Cerebellar nuclear complex (tissue), 1 donor: ENCODE measurements around the gene NUP98.
"Not testable (repeated sequence)": the region's sequence is repeated elsewhere in the genome, so short reads cannot be mapped to it uniquely, and the experiment has no call there.

Source experiments
- DNase-seq, 2 experiments: peaks; one replicate each; lab custom pipeline; 2025; lab: John Stamatoyannopoulos, UW

Gene NUP98

DNA sequence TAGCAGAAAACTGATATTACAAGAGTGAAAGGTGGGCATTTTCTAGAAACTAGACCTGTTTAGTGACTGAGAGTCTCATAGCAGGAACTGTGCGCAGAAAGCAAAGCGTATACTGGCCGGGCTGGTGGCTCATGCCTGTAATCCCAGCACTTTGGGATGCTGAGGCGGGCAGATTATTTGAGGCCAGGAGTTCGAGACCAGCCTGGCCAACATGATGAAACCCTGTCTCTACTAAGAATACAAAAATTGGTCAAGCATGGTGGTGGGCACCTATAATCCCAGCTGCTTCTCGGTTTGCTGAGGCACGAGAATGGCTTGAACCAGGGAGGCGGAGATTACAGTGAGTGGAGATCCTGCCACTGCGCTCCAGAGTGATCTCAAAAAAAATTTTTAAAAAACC lies 1.8 kb upstream of the NUP98 start:
- no peak for DNase-seq

DNA sequence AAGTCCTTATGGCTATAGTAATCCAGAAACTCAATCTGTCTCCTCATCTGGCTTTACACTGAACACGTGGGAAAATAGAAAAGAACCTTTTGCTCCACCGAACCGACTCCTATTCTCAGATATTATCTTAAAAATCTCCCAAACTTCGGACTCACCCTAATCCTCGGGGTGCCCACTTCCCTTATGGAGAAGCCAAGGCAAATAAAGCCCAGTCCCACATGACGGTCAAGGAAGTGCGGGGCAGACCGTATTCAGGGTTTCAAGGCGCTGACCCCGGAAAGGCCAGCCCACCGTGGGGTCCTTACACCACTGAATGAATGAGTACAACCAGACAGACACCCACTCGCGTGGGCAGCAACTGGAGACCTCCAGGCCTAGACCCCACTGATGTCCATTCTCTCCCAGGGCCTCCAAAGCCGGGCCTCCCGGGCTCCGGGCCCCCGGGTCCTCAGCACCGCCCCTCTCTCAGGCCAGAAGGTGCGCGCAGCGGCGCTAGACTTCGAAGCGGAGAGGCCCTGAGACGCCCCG lies 489 bp downstream of the NUP98 start:
- DNase-seq, result no peak

DNA sequence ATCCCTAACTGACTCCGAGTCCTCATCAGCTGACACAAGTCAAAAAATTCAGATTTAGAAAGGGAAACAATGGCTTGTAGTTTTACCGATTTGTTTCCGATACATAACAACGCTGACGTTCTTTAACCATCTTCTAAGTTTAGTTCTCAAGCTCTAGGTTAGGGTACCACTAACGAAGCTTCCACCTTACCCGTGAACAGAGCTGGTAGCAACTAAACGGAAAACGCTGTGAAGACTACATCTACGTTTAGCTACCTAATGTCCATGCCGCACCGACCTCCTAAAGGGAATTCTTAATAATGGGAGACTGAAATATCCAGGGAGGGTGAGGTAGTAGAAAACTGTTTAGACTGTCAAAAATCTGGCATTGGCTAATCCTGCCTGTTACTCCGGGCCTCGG lies 1.0 kb downstream of the NUP98 start:
- DNase-seq, result no peak

DNA sequence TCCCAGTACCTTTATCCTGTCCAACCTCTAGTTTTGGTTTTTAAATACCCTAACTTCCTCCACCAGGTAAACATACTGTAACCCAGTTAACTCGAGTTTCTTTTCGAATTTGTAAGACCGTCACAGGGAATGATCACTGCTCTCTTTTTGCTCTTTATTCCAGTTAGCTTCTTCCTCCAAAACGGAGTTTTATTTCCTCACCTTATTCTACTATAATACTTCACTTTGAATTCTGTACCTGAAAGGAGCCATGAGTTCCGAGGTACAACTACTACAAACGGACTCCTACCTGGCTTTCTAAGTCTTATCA lies 1.4 kb downstream of the NUP98 start:
- no peak for DNase-seq

DNA sequence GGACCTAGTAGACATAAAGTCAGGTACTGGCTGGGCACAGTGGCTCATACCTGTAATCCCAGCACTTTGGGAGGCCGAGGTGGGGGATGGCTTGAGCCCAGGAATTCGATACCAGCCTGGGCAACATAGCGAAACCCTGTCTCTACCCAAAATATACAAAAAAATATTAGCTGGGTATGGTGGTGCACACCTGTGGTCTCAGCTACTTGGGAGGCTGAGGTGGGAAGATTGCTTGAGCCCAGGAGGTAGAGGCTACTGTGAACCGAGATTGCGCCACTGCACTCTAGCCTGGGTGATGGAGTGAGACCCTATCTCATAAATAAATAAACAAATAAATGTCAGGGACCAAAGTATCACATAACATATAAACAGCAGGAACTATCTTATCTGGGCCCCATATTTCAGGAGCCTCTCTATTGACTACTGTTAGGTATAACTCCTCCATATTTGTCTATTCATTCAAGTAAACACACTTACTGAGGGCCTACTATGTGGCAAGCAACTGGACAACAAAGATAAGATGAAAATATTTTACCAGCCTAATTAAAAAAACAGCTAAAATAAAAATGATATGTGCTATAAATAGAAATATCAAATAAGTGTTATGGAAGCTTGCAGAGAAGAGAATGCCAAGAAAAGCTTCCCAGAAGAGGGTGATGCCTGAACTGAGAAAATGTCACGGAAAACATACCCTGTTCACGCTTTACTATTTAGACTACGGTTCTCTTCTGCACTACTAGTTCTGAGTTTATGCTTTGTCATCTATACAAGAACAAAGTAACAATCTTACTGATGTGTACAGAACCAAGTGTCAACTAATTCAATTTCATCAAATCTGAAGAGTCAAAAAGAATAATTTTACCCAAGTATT lies 2.0 kb downstream of the NUP98 start:
- DNase-seq, result no peak

DNA sequence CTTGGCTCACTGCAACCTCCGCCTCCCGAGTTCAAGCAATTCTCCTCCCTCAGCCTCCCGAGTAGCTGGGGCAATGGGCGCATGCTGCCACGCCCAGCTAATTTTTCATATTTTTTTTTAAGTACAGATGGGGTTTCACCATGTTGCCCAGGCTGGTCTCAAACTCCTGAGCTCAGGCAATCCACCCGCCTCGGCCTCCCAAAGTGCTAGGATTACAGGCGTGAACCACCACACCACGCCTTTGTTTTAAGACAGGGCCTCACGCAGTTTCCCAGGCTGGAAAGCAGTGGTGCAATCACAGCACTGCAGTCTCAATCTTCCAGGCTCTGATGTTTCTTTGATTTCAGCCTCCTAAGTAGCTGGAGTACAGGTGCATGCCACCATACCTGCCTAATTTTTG lies 3.0 kb downstream of the NUP98 start:
- DNase-seq, result not testable (repeated sequence)

DNA sequence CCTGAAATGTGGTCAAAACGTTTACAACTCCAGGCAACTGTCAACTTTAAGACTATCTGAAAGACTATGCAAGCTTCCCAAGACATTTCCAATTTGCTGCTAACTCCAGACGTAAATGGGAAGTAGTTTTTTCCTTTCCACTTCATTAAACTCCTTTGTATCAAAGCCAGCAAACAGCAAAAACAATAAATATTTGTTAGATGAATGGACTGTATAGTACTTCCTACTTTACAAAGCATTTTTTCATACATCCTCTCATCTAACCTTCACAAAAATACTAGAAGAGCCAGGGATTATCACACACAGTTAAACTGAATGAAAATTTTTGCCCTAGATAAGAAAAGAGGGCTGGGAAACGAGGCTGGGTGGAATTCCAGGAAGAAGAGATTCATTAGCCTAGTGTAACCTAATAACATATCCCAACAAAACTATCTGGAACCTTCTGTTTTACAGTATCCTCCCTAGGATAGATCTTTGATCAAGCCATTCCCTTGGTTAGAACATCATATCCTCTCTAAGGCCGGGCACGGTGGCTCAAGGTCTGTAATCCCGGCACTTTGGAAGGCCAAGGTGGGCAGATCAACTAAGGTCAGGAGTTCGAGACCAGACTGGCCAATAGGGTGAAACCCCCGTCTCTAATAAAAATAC lies 10.4 kb downstream of the NUP98 start:
- DNase-seq, result no peak

DNA sequence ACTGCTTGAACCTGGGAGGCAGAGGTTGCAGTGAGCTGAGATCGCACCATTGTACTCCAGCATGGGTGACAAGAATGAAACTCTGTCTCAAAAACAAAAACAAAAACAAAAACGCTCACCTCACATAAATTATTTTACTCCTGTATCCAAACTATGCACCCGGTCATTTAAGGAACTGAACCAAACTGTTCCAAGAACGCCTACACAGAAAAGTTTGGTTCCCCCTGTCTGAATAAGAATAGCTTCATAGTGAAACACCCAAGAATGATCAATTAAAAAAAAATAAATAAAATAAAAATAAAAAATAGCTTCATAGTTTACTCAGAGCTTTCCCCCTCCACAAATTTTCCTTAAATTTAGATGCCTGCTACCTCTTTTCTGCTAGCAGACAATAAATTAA lies 13.7 kb downstream of the NUP98 start:
- DNase-seq, result no peak

DNA sequence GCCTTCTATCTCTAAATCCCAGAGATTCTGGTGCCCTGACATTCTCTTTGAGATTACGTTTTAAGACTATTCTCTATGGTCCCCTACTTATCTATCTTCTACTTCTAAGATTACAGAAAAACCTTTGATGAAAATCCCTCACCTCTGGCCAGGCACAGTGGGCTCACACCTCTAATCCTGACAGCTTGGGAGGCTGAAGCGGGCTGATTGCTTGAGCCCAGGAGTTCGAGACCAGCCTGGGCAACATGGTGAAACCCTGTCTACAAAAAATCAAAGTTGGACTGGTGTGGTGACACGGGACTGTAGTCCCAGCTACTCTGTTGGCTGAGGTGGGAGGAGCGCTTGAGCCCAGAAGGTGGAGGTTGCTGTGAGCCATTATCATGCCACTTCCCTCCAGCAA lies 14.4 kb downstream of the NUP98 start:
- no peak for DNase-seq

DNA sequence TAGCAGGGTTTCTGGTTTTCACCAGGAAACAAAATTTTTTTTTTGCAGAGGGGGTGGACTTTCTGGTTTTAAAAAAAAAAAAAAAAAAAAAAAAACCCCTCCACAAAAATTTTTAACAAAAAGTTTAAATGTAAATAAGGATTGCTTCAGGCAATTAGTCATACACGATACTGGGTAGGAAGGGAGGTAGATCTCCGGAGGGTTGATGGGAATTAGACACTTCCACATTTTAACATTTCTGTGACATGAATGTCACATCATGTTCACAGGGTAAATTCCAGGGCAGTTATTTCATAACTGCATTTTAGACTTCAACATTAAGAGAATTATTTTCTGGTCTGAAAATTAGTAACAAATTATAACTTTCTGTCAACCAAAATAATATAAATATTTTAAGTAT lies 15.9 kb downstream of the NUP98 start:
- no peak for DNase-seq

DNA sequence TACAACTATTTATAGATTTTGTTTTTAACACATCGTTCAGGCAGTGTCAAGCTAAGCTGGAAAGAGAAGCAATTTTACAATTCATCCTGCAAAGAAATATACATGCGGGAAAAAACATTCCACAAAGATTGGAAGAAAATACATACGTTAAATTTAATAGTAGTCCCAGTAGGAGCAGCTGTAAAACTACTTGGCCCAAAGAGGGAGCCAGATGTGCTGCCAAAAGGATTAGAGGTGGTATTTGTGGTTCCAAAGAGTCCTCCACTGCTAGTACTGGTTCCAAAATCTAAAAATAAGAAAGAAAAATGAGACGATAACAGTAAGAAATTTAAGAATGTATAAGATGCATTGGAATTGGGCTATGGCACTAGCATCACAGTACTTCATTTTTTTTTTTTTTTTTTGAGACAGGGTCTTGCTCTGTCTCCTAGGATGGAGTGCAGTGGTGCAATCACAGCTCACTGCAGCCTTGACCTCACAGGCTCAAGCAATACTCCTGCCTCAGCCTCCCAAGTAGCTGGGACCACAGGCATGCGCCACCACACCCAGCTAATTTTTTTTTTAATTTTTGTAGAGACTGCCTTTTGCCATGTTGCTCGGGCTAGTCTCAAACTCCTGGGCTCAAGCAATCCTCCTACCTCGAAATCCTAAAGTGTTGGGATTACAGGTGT lies 21.5 kb downstream of the NUP98 start:
- no peak for DNase-seq

DNA sequence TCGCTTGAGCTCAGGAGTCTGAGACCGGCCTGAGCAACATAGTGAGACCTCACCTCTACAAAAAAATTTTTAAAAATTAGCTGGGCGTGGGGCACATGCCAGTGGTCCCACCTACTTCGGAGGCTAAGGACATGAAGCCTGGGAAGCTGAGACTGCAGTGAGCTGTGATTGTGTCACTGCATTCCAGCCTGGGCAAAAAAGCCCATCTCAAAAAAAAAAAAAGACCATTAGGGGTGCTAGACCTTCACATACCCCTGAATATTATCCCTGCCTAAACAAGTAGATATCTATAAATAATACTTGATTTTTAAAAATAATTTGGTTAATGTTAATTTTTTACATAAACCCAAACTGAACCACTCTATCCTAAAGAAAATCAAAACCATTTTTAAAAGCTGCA lies 24.2 kb downstream of the NUP98 start:
- no peak for DNase-seq

DNA sequence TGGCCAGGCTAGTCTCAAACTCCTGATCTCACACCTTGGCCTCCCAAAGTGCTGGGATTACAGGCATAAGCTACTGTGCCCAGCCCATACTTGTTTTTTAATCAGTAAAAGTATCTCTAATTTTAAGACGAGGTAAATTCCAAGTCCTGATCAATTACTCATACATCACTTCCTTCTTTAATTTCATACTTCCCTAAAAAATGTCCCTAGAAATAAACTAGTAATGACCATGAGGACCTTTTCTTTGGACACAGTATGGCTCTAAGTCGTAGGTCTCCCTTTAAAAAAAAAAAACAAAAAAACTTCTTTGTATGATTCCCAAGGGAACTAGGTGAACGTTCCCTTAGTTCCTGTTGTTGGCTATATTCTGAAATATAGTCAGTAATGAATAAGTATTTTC lies 29.8 kb downstream of the NUP98 start:
- no peak for DNase-seq

DNA sequence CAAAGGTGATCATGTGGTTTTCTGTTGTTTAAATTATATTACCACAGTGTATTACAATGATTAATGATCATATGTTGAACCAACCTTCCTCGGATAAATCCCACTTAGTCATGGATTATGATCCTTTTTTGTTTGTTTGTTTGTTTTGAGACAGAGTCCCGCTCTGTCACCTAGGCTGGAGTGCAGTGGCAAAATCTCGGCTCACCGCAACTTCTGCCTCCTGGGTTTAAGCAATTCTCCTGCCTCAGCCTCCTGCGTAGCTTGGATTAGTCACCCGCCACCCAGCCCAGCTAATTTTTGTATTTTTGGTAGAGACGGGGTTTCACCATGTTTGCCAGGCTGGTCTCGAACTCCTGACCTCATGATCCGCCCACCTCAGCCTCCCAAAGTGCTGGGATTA lies 30.5 kb downstream of the NUP98 start:
- DNase-seq, result not testable (repeated sequence)

DNA sequence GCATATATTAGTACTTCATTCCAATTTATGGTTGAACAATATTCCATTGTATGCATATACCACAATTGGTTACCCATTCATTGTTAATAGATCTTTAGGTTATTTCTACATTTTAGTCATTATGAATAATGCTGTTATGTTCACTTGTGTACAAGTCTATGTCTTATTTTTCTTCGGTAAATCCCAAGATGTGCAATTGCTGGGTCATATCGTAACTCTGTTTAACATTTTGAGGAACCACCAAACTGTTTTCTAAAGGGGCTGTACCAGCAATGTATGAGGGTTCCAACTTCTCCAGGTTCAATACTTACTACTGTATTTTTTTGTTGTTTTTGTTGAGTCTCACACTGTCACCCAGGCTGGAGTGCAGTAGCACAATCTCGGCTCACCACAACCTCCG lies 33.1 kb downstream of the NUP98 start:
- DNase-seq, result no peak

DNA sequence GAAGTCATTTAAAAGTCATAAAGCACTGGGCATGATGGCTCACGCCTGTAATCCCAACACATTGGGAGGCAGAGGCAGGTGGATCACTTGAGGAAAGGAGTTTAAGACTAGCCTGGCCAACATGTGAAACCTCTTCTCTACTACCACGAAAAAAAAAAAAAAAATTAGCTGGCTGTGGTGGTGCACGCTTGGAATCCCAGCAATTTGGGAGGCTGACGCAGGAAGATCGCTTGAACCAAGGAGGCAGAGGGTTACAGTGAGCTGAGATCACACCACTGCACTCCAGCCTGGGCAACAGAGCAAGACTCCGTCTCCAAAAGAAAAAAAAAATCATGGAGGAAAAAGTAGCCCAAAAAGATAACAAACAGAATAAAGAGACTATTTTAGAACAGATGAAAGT lies 42.2 kb downstream of the NUP98 start:
- no peak for DNase-seq

DNA sequence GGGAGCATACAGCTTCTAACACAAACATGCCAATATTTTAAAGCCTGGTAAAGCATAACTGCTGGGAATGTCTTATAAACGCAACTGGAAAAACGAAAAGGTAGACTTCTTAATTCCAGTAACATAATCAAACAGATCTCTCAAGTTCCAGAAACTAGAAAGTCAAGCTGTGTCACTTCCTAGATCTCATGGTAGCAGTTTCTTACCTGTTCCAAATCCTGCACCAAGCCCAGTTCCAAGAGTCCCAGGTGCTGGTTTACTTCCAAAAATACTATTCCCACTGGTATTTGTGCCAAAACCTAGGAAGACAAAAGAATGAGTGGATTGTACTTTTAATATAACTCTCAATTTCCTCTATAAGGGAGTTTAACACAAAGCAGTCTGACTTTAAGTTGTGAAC lies 44.2 kb downstream of the NUP98 start:
- DNase-seq, result no peak

DNA sequence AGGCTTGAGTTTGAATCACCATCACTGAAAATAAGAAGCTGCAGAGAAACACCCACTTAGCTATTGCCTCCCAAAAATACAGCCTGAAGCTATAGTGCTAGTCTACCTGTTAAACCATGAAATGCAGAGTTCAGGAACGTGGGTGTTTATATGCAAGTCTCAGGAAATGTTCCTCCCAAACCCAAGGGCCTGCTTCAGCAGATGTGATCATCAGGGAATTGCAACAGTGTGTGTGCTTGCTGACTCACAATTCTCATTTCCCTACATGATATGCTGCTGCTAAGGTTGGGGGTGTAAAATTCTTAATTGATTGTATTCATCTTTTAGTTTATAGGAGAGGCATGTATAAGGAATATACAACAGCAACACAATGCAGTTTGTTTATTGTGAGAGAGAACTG lies 49.6 kb downstream of the NUP98 start:
- no peak for DNase-seq

DNA sequence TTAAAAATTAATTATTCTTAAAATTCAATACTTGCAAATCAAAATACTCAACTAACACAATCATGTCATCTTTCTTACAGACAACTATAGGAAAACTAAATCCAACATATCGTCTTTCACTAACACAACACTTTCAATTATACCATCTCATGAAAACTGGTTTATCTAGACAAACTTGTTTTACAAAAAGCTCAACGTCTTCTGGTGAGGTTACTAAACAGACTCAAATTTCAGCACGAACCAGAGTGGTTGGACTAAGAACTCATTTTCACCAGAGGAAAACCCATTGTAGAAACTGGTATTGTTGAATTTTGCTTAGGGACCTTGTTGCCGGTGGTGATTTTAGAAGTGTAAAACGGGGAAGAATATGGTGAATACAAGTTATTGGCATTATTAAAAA lies 52.2 kb downstream of the NUP98 start:
- no peak for DNase-seq

DNA sequence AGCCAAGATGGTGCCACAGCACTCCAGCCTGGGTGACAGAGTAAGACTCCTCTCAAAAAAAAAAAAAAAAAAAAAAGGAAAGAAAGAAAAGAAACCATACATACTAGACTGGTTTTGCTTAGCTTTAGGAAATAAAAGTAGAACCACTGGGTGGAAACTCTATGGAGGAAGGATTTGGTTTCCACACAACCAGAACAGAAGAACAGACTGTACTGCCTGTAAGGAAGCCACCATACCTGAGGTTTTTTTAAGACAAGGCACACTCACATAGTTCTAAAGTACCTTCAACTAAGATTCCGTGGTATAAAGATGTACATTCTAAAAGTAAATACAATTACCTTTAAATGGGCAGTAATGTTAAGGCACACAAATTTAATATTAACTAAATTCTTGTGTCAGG lies 58.6 kb downstream of the NUP98 start:
- no peak for DNase-seq

DNA sequence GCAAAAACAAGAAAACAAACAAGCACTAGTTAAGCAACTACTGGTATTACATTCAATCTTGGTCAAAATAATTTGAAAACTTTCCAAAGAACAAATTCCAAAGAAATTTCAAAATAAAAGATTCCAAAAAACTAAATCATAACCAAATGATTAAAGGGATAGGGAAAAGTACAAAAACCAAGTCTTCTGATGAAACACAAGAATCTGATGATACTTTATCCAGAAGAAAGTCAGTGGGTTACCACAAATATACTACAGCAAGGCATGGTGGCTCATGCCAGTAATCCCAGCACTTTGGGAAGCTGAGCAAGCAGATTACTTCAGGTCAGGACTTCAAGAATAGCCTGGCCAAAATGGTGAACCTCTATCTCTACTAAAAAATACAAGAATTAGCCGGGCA lies 59.1 kb downstream of the NUP98 start:
- DNase-seq, result no peak

DNA sequence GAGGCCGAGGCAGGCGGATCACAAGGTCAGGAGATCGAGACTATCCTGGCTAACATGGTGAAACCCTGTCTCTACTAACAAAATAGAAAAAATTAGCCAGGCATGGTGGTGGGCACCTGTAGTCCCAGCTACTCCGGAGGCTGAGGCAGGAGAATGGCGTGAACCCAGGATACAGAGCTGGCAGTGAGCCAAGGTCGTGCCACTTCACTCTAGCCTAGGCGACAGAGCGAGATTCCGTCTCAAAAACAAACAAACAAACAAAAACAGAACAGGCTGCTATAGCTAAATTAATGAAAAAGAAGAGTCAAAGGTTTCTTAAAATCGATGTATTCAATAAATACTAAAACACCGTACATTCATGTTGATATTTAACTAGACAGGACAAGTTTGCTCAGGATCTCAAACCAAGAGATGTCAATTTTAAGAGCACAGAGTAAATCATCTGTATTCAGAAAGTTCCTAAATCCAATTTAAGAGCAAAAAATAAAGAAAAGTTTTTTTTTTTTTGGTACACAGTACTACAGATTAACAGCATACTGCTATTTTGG lies 59.9 kb downstream of the NUP98 start:
- DNase-seq, result no peak

DNA sequence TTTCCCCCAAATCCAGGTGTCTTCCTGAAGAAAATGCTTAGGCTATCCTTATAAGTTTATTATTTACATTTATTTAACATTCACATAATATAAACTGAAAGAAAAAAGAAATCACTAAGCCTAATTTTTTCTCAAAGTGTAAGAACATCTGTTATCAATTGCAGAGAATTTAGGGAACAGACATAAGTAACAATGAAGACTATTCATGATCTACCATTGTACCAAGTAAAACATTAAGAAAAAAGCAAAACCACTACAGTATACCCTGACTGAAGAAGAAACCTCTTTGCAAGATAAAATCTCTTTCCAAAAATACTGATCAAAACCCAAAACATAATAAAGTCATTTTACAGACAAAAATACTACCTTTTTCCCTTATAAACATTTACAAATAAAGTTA lies 60.5 kb downstream of the NUP98 start:
- DNase-seq, result no peak
